HepG2 (cell line): ENCODE results near the gene FAM216A. TPM values are rescaled to one million over a fixed set of nuclear protein-coding genes. Genes with fewer than 3 reads are reported as not detected.

ENCODE experiments used
- EP300 ChIP-seq, 3 experiments: sonication (generic) in 1 of 3; formaldehyde crosslinking in 1 of 3; IDR thresholded peaks; 2 replicates each; pipeline versions ENCODE4 v1.5.1 to v1.6.1; 2011 to 2020; ENCODE audit warnings: low read depth in 2 of 3, low read length in 2 of 3, borderline replicate concordance in 1 of 3, improper control_type of control experiment in 1 of 3, mild to moderate bottlenecking in 1 of 3, missing genetic modification reagents in 1 of 3, moderate library complexity in 1 of 3
- GATAD2A ChIP-seq: IDR thresholded peaks from 2 replicates; pipeline ENCODE4 v1.6.1; 2016
- KAT8 ChIP-seq: IDR thresholded peaks from 2 replicates; pipeline ENCODE4 v1.6.1; 2016; ENCODE audit warnings: missing genetic modification reagents, missing compliant biosample characterization
- KLF12 ChIP-seq: sonication (generic); formaldehyde crosslinking; IDR thresholded peaks from 2 replicates; pipeline ENCODE4 v1.4.0; 2020; ENCODE audit warnings: missing genetic modification reagents, borderline replicate concordance
- KMT2B ChIP-seq: IDR thresholded peaks from 2 replicates; pipeline ENCODE4 v1.6.1; 2016; ENCODE audit warnings: missing genetic modification reagents, missing compliant biosample characterization
- MEIS1 ChIP-seq: sonication (generic); formaldehyde crosslinking; IDR thresholded peaks from 2 replicates; pipeline ENCODE4 v1.9.0; 2021; ENCODE audit warnings: mild to moderate bottlenecking, missing genetic modification reagents, moderate library complexity, borderline replicate concordance
- ZBTB34 ChIP-seq: sonication (generic); formaldehyde crosslinking; IDR thresholded peaks from 2 replicates; pipeline ENCODE4 v1.8.0; 2022; ENCODE audit warnings: mild to moderate bottlenecking, missing genetic modification reagents
- ZIK1 ChIP-seq: sonication (generic); formaldehyde crosslinking; IDR thresholded peaks from 2 replicates; pipeline ENCODE4 v1.5.0; 2020; ENCODE audit warnings: mild to moderate bottlenecking, low read depth, missing genetic modification reagents, borderline replicate concordance
- ZNF3 ChIP-seq: IDR thresholded peaks from 2 replicates; pipeline ENCODE4 v1.7.0; 2017; ENCODE audit warnings: inconsistent platforms
- ZNF33B ChIP-seq: sonication (generic); formaldehyde crosslinking; IDR thresholded peaks from 2 replicates; pipeline ENCODE4 v1.5.1; 2020; ENCODE audit warnings: mild to moderate bottlenecking, missing genetic modification reagents
- ZNF766 ChIP-seq: sonication (generic); formaldehyde crosslinking; IDR thresholded peaks from 2 replicates; pipeline ENCODE4 v1.5.0; 2020; ENCODE audit warnings: missing genetic modification reagents, borderline replicate concordance
- ZNF790 ChIP-seq: sonication (generic); formaldehyde crosslinking; IDR thresholded peaks from 2 replicates; pipeline ENCODE4 v1.8.0; 2022; ENCODE audit warnings: missing genetic modification reagents, mild to moderate bottlenecking, borderline replicate concordance
- ZNF891 ChIP-seq: sonication (generic); formaldehyde crosslinking; IDR thresholded peaks from 2 replicates; pipeline ENCODE4 v1.5.0; 2020; ENCODE audit warnings: mild to moderate bottlenecking, missing genetic modification reagents
- ZSCAN21 ChIP-seq: sonication (generic); formaldehyde crosslinking; IDR thresholded peaks from 2 replicates; pipeline ENCODE4 v1.8.0; 2022; ENCODE audit warnings: mild to moderate bottlenecking, missing genetic modification reagents, moderate library complexity, borderline replicate concordance
- polyA plus RNA-seq, 8 experiments: library from polyadenylated mRNA; depleted of rRNA in 3 of 8; stranded (reverse) in 7 of 8; unstranded in 1 of 8; fragments of >200 nt; fragmentation: Illumina TruSeq in 4 of 8; extraction: Trizol in 4 of 8; gene quantifications; 2 replicates each; pipeline versions ENCODE4 v1.2.1 to v1.2.3, GENCODE V29; 2011 to 2016; ENCODE audit warnings: low read depth in 4 of 8, missing spikeins in 1 of 8, mixed read lengths in 1 of 8; ENCODE audit not compliant: insufficient read depth in 1 of 8
- total RNA-seq, 5 experiments: library from RNA; depleted of rRNA; stranded (reverse); fragments of >200 nt; fragmentation: Illumina TruSeq; extraction: Trizol; gene quantifications; 2 replicates each; pipeline ENCODE4 v1.2.3, GENCODE V29; 2016; ENCODE audit warnings: low read depth in 1 of 5
- TF ChIP-seq, protein P1 (sequence below): sonication (generic); formaldehyde crosslinking; IDR thresholded peaks from 2 replicates; pipeline ENCODE4 v1.5.0; 2020; ENCODE audit warnings: mild to moderate bottlenecking, missing genetic modification reagents, borderline replicate concordance
- TF ChIP-seq, protein P2 (sequence below): sonication (generic); formaldehyde crosslinking; conservative IDR thresholded peaks from 2 replicates; pipeline ENCODE4 v1.4.0; 2020; ENCODE audit warnings: missing genetic modification reagents
- TF ChIP-seq, protein P3 (sequence below): sonication (generic); formaldehyde crosslinking; IDR thresholded peaks from 2 replicates; pipeline ENCODE4 v1.4.0; 2020; ENCODE audit warnings: missing genetic modification reagents

Gene FAM216A
- total and polyA plus RNA-seq, 2 of the 13 experiments (the other 11 are each of a cell fraction or from before 2014, with no cell fraction given): 20.3 to 31.2 TPM

DNA sequence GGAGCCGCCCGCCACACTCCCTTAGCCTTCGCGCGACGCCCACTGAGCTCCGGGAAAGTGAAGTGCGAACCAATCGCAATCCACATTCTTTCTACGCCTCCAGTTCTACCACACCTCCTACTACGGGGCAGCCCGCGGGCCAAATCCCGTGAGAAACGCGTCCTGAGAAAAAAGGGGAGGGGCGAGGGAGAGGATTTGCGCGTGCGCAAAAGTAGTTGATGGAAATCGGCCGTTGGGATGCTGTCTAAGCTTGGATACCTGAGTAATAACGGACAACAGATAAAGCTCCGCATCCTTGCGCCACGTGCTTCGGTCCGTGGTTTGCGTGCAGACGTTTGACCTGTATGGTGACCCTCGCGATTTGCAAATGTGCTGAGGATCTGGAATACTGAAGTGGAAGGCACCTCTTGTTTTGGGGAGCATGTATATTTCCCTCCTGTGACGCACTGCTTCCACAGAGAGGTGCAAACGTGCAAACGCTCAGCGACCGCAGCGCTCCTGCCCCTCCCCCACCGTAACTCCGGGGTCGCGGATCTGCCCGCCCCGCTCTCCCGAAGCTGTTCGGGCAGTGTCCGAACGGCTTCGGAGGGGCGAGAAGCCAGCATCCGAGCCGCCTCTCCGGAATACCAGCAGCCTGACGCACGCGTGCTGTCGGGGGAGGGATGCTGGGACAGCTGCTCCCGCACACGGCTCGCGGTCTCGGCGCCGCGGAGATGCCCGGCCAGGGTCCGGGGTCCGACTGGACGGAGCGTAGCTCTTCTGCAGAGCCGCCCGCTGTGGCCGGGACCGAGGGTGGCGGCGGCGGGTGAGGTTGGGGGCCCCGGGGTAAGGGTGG is at the start of gene FAM216A, which contains the start of gene GPN3 (continued):
- TF ChIP-seq ZBTB34 (CRISPR knock-in tag): no peak
- TF ChIP-seq MEIS1: peak; percentile 53; the same call in 1 of the 2 replicates
- peak; percentile 68 for TF ChIP-seq GATAD2A
- no peak for TF ChIP-seq ZNF3
- no peak for TF ChIP-seq ZNF891 (CRISPR knock-in tag)
- peak; percentile 89 for TF ChIP-seq KAT8 (CRISPR knock-in tag)
- peak in 1 of 2 experiments; percentile 50; a peak in 1 of 4 replicates for TF ChIP-seq EP300 (IDR thresholded peaks at IDR 0.05; ENCODE audit: low read depth in 2 of 2, low read length in 2 of 2)
- TF ChIP-seq EP300 (CRISPR knock-in tag; IDR thresholded peaks at IDR 0.05; ENCODE audit: borderline replicate concordance): no peak
- peak; percentile 49 for TF ChIP-seq ZSCAN21 (CRISPR knock-in tag)
- TF ChIP-seq ZNF790 (CRISPR knock-in tag): no peak
- TF ChIP-seq ZNF766 (CRISPR knock-in tag): 0 out of 2 replicates have a peak, but pooled peaks have one; percentile 3
- TF ChIP-seq KMT2B: peak; percentile 93
- TF ChIP-seq, protein P1, sequence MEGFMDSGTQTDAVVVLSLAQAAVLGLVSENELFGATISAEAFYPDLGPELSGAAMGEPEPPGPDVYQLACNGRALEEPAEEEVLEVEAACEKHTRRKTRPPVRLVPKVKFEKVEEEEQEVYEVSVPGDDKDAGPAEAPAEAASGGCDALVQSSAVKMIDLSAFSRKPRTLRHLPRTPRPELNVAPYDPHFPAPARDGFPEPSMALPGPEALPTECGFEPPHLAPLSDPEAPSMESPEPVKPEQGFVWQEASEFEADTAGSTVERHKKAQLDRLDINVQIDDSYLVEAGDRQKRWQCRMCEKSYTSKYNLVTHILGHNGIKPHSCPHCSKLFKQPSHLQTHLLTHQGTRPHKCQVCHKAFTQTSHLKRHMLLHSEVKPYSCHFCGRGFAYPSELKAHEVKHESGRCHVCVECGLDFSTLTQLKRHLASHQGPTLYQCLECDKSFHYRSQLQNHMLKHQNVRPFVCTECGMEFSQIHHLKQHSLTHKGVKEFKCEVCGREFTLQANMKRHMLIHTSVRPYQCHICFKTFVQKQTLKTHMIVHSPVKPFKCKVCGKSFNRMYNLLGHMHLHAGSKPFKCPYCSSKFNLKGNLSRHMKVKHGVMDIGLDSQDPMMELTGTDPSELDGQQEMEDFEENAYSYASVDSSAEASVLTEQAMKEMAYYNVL (CRISPR knock-in tag): 0 out of 2 replicates have a peak, but pooled peaks have one; percentile 60
- TF ChIP-seq, protein P2, sequence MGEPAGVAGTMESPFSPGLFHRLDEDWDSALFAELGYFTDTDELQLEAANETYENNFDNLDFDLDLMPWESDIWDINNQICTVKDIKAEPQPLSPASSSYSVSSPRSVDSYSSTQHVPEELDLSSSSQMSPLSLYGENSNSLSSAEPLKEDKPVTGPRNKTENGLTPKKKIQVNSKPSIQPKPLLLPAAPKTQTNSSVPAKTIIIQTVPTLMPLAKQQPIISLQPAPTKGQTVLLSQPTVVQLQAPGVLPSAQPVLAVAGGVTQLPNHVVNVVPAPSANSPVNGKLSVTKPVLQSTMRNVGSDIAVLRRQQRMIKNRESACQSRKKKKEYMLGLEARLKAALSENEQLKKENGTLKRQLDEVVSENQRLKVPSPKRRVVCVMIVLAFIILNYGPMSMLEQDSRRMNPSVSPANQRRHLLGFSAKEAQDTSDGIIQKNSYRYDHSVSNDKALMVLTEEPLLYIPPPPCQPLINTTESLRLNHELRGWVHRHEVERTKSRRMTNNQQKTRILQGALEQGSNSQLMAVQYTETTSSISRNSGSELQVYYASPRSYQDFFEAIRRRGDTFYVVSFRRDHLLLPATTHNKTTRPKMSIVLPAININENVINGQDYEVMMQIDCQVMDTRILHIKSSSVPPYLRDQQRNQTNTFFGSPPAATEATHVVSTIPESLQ (CRISPR knock-in tag): no peak; the same call in 1 of the 2 replicates
- TF ChIP-seq, protein P3, sequence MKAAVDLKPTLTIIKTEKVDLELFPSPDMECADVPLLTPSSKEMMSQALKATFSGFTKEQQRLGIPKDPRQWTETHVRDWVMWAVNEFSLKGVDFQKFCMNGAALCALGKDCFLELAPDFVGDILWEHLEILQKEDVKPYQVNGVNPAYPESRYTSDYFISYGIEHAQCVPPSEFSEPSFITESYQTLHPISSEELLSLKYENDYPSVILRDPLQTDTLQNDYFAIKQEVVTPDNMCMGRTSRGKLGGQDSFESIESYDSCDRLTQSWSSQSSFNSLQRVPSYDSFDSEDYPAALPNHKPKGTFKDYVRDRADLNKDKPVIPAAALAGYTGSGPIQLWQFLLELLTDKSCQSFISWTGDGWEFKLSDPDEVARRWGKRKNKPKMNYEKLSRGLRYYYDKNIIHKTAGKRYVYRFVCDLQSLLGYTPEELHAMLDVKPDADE (CRISPR knock-in tag): no peak
- peak; percentile 47; the same call in 1 of the 2 replicates for TF ChIP-seq ZIK1 (CRISPR knock-in tag)
- 0 out of 2 replicates have a peak, but pooled peaks have one; percentile 41 for TF ChIP-seq ZNF33B (CRISPR knock-in tag)
- TF ChIP-seq KLF12 (CRISPR knock-in tag): peak; percentile 44; the same call in 1 of the 2 replicates
